ENCODE measurements around the gene TKT.
A peak's percentile ranks its signal among the peaks of the same experiment; 100 is the strongest.

TKT gene

DNA sequence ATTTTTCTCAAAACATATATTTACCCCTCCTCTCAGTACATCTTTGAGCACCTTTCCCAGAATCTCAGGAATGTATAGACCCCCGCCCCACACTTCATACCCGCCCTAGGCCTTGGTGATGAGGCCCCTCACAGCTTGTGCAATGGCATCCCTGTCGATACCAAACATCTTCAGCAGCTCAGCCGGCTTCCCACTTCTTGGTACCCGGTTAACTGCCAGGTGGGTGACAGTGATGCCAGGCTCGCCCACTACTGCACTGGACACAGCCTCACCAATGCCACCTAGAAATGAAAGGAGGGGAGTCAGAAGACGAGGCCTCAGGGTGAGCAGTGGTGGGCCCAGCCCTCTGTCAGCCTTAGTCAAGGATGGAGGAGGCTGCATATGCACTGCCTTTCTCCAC lies 30.2 kb downstream of the TKT start:
- no peak for DNase-seq (ENCODE audit: low read depth in 1 of 2, low spot score in 1 of 2)

DNA sequence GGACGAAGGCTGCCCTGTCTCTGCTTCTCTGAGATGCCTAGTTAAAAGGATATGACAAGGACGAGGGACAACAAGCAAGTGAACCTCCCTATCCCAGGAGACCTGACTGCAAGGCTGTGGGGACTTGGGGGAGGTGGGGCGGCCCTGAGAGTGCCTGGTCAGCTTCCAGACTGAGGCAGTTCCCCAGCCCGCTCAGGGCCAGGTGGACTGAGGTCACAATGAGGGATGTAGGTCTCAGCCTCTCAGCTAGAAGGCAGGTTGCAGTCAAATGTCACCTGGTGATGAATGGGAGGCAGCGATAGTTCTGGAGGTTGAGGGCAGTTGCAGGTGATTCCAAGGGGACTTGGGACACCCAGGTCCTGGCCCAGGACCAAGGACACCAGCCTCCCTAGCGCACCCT lies 30.6 kb downstream of the TKT start:
- DNase-seq (ENCODE audit: low read depth in 1 of 2, low spot score in 1 of 2) = no peak

DNA sequence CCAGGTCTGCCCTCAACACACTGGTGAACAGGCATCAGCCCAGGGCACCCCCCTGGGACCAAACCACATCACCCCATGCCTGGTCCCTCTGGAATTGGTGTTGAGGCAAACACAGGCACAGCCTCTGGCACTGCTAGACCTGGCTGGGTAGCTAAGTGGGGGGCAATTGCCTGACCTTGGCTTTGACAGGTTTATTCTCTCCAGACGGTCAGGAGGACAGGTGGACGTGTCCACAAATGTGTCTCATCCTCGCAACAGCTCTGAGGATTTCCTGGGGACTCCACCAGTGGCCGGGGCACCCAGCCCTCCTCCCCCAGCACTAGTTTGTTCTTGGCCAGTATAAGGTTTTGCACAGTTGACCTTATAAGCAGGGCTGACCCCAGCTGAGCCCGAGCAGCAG lies 31.3 kb downstream of the TKT start:
- no peak for DNase-seq (ENCODE audit: low read depth in 1 of 2, low spot score in 1 of 2)

DNA sequence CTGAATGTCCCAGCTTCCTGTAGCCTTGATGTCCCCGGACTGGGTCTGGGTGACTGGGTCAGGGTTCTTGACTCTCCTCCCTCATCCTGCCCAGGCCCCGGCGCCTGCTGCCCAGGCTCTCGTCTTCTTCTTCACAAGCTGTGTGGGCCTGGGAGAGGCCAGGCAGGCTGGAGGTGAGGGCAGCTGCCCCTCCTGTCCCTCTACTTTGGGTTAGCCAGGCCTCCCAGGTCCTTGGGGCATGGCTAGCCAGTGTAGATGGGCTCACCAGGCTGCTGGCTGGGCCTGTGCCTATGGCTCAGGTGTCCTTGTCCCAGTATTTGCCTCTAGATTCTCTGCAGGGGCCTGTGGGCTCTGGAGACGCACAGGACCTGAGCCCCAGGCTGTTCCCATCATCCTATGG lies 31.8 kb downstream of the TKT start:
- no peak for DNase-seq (ENCODE audit: low read depth in 1 of 2, low spot score in 1 of 2)

DNA sequence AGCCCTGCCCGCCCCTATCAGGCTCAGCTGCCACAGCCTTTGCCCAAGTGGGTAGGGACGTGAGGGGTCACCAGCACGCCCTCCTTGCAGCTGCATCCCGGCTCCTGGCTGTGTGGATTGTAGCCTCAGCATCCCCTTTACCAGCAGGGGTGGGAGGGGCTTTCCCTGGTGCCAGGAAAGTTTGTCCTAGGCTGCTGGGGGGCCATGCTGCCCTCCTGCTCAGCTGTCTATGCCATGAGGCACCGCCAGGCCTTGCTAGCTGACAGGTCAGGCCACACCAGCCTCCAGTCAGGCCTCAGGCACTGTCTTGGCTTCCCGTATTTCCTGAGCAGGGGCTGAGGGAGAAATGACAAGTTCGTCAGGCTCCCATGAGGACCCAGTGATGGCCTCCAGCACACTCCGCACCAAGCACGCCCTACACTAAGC lies 32.3 kb downstream of the TKT start:
- DNase-seq (ENCODE audit: low read depth in 1 of 2, low spot score in 1 of 2) = no peak

DNA sequence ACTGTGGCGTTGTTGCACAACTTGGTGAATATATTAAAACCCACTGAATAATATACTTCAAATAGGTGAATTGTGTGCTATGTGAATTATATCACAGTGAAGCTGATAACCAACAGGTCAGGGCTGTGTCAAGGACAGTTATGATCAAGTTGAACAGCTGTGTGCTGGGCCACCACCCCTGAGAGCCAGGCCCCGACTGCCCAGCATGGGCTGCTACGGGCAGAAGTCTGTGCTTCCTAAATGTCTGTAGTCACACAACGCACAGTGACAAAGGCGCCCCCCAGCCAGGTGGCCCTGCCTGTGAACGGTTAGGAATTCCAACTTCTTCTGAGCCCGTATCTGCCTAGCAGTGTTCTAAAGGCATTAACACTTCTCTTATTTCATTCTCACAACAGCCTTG lies 32.8 kb downstream of the TKT start:
- no peak for DNase-seq (ENCODE audit: low read depth in 1 of 2, low spot score in 1 of 2)

DNA sequence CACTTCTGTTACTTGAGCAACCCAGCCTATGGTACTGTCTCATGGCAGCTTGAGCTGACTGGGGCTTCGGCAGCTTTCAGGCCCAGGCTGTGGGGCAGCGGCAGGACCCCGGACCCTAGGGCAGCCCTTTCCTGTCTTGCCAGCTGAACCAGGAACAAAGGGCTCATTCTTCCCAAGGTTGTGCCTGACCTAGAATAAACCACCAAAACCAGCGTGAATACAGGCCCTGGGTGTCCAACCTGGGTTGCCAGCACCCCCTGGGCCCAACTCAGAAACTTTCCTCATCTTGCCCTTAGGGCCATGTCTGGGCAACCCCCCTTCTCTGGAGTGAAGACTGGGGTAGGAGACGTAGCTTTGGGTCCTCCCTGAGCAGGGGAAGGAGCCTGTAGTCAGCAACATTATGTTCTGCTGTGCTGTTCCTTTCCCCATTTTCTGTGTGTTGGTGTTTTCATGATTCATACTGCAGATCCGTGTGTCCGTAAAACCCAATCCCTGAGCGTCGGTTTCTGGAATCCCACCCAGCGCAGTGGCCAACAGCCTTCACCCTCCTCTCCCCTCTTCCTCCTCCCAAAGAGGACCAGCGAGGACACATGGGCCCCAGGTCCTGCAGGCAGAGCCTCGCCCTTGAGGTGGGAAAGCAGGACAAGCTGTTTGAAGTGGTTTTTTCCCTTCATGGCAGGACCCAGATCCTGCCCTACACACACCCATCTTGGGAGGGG lies 33.5 kb downstream of the TKT start:
- DNase-seq (ENCODE audit: low read depth in 1 of 2, low spot score in 1 of 2) = no peak

DNA sequence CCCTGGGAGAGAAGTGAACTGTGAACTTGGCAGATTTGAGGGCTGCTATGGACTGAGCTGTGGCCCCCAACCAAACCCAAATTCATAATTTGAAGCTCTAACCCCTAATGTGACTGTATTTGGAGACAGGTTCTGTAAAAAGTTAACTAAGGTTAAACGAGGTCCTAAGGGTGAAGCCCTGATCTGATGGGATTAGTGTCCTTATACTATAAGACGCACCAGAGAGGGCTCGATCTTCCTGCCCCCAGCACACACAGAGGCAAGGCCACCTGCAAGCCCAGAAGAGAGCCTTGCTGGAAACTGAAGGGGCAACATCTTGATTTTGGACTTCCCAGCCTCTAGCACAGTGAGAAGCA lies 34.0 kb downstream of the TKT start:
- DNase-seq (ENCODE audit: low read depth in 1 of 2, low spot score in 1 of 2) = no peak

DNA sequence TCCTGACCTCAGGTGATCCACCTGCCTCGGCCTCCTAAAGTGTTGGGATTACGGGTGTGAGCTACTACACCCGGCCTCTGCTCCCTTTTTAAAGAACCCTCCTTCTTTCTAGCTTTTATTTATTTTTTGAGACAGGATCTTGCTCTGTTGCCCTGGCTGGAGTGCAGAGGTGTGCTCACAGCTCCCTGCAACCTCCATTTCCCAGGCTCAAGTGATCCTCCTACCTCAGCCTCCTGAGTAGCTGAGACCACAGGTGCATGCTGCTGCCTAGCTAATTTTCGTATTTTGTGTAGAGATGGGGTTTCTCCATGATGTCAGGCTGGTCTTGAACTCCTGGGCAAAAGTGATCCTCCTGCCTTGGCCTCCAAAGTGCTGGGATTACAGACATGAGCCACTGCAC lies 34.5 kb downstream of the TKT start:
- no peak for DNase-seq (ENCODE audit: low read depth in 1 of 2, low spot score in 1 of 2)

DNA sequence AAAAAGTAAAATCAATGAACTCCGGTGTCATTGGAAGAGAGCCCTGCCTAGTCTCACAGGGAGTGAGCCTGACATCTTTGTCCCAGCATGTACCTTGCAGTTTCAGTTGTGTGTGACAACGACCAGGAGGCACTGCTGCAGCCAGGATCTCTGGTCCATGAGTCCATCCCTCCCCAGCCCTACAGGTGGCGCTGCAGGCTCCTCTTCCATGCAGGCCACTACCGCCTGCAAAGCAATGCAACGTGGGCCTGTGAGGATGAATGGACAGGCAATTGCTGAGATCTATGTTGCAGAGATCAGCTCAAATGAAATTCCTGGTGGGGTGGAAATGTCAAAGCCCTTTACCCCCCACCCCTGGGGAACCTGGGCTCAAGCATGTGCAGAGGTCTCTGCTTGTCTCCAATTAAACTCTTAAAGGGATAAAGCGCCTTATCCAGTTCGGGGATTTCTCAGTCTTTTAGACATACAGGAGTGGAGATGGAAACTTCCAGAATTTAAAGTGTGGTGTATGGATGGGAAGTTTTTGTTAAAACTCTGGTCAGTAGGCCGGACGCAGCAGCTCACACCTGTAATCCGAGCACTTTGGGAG lies 35.8 kb downstream of the TKT start:
- DNase-seq (ENCODE audit: low read depth in 1 of 2, low spot score in 1 of 2) = peak; percentile 52 to 67

DNA sequence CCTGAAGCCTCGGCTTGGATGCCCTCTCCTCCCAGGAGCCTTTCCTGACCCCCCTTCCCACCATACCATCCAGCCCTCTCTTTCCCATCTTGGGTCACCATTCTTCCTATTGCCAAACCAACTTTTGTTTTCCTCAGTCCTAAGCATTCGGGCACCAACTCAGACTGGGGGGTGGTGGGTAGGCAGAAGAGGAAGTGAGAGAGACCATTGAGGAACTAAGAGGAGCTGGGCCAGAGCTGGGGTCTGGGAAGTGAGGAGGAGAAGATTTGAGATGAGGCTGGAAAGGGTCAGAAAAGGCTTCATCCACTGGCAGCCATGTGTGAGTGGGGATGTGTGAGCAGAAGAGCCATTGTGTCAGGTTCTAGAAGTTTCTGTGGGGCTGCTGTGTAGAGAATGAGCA lies 37.7 kb downstream of the TKT start:
- no peak for DNase-seq (ENCODE audit: low read depth in 1 of 2, low spot score in 1 of 2)

DNA sequence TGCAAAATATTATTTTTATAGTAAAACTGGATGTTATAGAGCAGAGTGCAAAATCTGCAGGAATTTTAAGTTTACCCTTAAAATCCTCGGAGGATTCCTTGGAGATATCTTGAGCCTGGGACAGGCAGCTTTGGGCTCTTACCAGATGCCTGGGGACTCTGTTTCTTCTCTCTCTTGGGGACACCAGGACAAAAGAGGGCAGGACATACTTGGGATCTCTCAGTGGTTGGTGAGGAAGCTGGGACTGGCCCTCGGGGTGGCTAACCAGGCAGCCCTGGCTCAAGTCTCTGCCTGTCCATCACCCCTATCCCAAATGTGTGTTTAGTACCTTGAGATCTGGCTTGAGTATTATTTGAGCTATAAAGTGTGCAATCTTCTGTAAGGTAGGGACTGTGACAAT lies 38.6 kb downstream of the TKT start:
- DNase-seq (ENCODE audit: low read depth in 1 of 2, low spot score in 1 of 2) = no peak

DNA sequence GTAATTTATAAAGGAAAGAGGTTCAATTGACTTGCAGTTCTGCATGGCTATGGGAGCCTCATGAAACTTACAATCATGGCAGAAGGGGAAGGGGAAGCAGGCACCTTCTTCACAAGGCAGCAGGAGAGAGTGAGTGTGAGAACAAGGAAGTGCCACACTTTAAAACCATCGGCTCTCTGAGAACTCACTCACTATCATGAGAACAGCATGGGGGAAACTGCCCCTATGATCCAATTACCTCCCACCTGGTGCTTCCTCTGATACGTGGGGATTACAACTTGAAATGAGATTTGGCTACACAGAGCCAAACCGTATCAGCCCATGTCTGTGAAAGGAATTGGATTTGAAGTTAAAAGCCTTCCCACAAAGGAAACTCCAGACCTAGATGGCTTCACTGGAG lies 39.1 kb downstream of the TKT start:
- DNase-seq (ENCODE audit: low read depth in 1 of 2, low spot score in 1 of 2) = no peak

DNA sequence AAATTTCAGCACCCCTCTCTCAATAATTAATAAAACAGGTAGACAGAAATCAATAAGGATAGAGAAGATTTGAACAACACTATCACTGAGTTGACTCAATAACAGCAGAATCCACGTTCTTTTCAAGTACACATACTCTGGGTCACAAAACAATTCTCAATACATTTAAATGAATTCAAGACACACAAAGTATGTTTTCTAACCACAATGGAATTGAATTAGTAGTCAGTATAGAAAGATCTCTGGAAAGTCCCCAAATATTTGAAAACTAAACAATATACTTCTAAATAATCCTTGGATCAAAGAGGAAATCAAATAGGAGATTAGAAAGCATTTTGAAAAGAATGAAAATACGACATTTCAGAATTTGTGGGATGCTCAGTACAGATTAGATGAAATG lies 40.0 kb downstream of the TKT start:
- DNase-seq (ENCODE audit: low read depth in 1 of 2, low spot score in 1 of 2) = no peak

DNA sequence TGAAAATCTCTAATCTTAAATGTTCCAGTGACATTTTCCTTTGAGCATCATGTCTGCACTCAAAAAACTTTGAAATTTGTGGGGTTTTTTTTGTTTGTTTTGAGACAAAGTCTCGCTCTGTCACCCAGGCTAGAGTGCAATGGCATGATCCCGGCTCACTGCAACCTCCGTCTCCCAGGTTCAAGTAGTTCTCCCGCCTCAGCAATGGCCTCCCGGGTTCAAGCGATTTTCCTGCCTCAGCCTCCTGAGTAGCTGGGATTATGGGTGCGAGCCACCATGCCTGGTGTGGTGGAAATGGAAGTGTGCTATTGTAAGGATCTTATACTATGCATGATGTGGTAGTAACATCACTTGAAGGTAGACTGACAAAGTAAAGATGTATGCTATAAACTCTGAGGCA lies 42.5 kb downstream of the TKT start:
- DNase-seq (ENCODE audit: low read depth in 1 of 2, low spot score in 1 of 2) = no peak

DNA sequence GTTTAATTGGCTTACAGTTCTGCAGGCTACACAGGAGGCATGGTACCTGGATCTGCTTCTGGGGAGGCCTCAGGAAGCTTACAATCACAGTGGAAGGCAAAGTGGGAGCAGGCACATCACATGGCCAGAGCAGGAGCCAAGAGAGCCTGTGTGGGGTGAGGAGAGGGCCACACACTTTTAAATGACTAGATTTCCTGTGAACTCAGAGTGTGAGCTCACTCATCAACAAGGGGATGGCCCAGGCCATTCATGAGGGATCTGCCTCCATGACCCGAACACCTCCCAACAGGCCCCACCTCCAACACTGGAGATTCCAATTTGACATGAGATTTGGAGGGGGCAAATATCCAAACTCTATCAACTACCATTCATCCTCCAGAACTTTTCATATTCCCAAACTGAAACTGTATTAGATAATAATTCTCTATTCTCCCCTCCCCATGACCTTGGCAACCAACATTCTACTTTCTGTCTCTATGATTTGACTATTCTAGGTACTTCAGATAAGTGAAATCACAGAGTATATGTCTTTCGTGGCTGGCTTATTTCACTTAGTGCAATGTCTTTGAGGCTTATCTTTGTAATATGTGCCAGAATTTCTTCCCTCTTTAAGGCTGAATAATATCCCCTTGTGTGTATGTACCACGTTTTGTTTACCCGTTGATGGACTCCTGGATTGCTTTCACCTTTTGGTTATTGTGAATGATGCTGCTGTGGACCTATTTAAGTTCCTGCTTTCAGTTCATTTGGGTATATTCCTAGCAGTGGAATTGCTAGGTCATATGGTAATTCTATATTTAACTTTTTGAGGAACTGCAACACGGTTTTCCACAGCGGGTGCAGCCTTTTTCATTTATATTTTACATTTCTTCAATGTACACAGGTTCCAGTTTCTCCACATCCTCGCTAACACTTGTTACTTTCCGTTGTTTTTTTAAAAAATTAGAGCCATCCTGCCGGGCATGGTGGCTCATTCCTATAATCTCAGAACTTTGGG lies 43.8 kb downstream of the TKT start:
- DNase-seq (ENCODE audit: low read depth in 1 of 2, low spot score in 1 of 2) = no peak

DNA sequence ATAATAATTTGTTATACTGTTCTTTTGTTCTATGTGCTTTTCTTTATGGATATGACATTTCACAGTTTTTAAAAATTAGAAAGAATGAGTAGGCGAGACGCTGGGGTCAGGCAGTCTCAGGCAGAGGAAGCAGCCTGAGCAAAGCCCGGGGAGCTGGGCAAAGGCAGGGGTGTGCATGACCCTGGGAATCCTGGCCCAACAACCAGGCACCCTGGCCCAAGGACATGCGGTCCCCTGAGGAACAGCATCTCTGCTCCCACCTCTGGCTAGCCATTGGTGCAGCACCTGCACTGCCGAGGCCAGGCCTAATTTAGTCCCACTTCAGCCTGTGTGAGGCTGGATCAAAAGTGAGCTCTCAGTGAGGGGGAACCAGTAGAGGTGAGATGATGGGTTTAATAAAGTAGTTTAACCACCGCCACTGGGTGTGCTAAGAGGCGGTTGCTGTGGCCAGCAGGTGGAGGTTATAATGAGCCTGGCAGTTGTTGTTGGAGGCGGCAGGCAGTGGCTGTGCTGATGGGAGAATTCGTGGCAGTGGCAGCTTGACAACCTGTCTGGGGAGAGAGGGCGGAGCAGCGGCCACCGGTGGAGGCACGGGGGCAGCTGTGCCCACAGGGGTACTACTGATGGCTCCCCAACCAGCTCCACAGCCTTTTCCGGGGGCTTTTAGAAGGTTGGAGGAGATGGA lies 53.3 kb downstream of the TKT start:
- no peak for DNase-seq (ENCODE audit: low read depth in 1 of 2, low spot score in 1 of 2)

DNA sequence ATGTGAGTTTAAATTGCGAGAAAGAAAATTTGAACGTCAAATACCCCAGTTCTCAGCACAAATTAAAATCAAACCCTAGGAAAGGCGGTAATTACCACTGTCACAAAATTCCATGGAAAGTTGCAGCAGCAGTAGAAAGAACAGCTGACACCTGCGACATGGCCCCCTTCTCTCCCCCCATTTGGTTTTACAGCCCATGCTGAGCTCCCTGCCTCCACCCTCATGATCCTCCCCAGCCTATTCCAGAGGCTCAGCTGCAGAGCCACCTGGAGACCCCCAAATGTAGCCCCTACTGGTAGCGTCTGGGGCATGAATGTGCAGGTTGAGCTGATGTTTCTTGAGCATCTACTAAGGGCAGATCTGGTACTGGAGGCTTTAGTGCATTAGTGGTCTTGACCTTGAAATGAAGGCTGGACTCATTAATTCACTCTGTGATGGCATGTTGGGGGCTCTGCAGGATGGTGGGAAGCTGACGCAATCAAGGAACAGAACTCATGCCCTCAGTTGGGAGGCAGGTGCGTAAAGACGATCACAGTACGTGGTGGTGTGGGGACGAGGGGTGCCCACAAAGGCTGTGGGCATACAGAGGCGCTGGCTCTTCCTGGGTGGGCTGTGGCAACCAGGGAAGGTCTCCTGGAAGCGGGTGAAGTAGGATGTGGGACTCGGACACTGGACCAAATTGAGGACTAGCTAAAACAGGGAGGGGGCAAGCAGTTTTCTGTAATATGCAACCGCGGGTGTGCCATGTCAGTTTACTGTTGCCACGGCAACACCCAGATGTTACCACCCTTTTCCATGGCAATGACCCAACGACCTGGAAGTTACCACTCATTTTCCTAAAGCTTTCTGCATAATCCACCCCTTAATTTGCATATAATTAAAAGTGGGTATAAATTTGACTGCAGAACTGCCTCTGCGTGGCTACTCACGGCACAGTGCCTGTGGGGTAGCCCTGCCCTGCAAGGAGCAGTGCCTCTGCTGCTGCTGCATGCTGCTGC lies 55.0 kb downstream of the TKT start:
- no peak for DNase-seq (ENCODE audit: low read depth in 1 of 2, low spot score in 1 of 2)

DNA sequence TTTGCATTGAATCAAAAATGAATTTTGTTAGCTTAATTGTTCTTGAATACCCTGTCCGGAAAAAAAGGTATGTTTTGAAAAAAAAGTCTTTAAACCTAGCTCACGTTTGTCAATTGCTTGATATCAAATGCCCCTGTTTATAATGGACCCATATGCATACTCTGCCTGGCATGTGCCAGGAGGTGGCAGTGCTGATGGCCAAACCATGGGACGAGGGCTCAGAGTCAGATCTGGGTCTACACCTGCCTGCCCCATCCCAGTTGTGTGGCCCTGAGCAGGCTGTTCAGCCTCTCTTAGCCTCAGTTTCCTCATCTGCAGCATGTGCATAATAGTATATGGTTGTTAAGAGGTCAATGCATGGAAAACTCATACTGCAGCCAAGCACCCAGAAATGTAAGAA lies 56.0 kb downstream of the TKT start:
- no peak for DNase-seq (ENCODE audit: low read depth in 1 of 2, low spot score in 1 of 2)

DNA sequence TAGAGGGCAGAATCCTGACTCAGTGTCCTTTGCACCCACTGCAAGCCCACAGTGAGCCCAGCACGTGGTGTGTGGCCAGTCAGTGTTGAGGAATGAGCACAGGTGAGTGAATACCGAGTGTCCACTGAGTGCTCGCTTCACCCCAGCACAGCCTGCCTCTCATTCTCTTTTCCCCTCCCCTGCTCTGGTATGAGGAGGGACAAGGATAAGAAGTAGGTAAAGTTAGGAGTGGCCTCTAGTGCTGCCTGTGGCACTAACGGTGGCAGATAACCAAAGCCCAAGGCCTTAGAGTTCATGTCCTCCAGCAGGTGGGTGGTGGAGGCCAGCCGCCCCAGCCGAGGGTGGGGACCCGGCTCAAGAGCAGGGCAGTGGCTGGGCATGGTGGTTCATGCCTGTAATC lies 56.8 kb downstream of the TKT start:
- no peak for DNase-seq (ENCODE audit: low read depth in 1 of 2, low spot score in 1 of 2)

Data from activated CD4-positive, alpha-beta T cell treated with anti-CD3 and anti-CD28 coated beads, Interleukin-2, amount 50 U/mL, for 24 hours (primary cell).